NCI-H187 (cell line): ENCODE data around the gene YTHDF2.

Source experiments
- DNase-seq, 2 experiments: peaks; one replicate each; lab custom pipeline; 2025; lab: John Stamatoyannopoulos, UW

YTHDF2 gene

DNA sequence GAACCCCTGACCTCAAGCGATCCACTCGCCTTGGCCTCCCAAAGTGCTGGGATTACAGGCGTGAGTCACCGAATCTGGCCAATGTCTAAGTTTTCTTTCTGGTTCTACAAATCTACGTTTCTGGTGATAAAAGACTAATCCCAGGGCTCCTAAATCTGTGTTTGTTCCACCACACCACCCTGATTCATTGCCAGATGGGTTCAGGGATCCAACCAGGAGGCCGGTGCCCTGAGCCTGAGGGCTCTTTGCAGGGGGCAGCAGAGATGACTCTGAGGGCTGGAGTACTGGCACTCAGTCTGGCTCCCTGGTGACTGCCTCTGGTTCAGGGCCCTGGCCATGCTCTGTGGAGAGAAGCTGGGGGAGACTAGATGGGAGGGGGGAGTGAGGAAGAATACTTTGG lies 64.7 kb downstream of the YTHDF2 start:
- DNase-seq, result no peak

DNA sequence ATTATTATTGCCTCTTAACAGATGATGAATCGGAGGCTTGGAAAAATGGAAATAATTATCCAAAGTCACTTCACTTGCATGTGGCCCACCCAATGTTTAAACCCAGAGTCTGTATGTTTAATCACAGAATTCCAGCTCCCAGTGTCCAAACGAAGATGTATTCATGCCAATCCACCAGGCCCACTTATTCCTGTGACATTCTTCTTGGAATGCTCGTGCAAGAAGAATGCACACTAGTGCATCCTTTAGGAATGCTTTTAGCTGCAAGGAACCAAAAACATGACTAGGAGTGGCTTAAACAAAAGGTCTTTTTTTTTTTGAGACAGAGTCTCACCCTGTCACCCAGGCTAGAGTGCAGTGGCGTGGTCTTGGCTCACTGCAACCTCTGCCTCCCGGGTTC lies 66.3 kb downstream of the YTHDF2 start:
- DNase-seq, result no peak

DNA sequence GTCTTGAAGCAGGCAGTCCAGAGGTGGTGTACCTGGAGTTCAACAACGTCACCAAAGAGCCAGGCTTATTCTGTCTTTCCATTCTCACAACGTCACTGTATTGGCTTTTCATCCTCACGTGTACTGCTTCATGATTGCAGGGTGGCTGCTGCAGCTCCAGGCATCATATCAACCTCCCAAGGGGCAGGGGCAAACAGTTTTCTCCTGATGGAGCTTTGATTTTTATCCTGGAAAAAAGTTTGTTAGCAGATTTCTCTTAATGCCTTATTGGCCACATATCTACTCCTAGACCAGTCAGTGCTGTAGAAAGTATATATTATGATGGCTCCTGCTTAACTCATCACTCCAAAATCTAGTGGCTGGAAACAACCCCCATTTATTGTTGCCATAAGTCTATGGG lies 66.9 kb downstream of the YTHDF2 start:
- no peak for DNase-seq

DNA sequence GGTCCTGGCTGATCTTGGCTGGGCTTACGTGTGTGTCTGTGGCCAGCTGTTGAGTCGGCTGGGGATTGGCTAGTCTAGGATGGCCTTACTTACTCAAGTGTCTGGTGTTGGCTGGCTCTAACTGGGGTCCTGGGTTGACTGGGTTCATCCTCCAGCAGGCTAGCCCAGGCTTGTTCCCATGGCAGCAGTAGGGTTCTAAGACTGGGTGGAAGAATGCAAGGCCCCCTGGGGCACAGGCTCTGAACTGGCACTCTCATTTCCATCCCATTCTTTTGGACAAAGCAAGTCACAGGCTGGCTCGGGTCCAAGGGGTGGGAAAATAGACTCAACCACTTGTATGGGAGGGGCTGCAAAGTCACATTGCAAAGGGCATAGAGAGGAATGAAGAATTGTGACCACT lies 67.3 kb downstream of the YTHDF2 start:
- no peak for DNase-seq

DNA sequence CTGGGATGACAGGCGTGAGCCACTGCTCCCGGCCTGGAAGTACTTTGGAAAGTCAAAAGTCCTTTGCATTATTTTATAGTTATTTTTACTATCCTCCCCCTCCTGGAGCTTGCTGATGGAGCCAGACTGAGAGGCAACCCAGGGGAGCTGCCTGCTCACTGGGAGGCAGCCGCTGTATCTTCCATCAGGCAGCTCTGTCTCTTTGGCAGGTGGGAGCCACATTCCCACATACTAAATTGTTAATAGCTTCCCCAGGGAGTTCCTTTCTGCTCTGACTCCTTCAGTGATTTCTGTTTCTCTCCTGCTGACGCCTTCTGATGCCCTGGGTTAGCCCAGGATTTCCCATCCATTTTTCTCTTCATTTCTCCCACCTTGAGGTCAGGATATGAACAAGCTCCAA lies 70.3 kb downstream of the YTHDF2 start:
- DNase-seq, result no peak

DNA sequence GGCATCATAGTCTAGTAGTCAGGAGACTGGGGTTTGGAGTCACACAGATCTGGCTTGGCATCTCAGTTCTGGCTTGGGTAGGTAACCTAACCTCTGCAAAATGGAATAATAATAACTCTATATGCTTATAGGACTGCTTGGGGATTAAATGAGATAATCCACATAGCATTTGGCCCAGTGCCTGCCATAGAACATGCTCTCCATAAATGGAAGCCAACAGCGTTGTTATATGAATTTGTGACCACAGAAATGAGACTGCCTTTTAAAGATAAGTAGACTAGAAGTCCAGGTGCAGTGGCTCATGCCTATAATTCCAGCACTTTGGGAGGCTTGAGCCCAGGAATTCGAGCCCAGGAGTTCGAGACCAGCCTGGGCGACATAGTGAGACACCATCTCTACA lies 71.2 kb downstream of the YTHDF2 start:
- no peak for DNase-seq

DNA sequence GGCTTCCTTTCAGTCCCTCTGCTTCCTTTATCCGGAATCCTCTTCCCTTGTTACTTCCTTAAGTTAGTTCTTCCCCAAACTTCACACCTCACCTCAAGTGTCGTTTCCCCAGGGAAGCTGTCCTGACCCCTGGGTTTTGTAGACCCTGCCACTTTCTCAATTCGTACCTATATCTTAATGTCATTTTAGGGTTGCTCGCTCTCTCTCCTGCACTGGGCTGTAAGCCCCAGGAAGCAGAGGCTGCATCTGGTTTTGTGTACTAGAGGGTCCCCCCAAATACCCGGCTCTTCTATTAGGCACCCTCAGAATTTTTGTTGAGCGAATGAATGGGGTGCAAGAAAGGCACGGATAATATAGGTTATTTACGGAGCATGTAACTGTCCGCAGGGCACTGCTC lies 74.6 kb downstream of the YTHDF2 start:
- DNase-seq, result no peak

DNA sequence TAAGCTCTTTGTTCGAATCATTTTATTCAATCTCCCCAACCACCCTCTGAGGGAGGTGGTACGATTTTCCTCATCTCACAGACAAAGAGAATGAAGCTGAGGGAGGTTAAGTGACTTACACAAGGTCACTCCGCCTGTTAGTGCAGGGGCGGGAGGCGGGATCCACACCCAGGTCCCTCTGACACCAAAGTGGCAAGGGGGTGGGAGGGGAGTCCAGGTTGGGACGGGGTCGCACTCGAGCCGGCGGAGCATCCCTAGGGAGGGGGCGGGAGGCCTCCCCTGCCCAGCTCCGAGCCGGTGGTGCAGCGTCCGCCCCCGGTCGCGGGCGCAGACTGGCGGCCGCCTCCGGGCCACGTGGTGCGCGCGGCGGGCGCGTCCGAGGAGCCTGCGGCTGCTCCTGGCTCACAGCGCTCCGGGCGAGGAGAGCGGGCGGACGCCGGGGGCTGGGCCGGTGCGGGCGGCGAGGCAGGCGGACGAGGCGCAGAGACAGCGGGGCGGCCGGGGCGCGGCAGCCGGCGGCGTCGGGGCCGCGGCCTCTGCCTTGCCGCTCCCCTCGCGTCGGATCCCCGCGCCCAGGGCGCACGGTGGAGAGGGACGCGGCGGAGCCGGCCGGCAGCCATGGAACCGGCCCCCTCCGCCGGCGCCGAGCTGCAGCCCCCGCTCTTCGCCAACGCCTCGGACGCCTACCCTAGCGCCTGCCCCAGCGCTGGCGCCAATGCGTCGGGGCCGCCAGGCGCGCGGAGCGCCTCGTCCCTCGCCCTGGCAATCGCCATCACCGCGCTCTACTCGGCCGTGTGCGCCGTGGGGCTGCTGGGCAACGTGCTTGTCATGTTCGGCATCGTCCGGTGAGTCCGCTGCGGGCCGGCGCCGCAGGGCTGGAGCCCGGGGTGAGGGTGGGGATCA lies 75.3 kb downstream of the YTHDF2 start, which contains the start of gene OPRD1:
Gene OPRD1, plus strand, starts transcription at position 405 of the 903 bp plus-strand sequence. Its CDS starts 214 bp downstream, at position 619.
- no peak for DNase-seq

DNA sequence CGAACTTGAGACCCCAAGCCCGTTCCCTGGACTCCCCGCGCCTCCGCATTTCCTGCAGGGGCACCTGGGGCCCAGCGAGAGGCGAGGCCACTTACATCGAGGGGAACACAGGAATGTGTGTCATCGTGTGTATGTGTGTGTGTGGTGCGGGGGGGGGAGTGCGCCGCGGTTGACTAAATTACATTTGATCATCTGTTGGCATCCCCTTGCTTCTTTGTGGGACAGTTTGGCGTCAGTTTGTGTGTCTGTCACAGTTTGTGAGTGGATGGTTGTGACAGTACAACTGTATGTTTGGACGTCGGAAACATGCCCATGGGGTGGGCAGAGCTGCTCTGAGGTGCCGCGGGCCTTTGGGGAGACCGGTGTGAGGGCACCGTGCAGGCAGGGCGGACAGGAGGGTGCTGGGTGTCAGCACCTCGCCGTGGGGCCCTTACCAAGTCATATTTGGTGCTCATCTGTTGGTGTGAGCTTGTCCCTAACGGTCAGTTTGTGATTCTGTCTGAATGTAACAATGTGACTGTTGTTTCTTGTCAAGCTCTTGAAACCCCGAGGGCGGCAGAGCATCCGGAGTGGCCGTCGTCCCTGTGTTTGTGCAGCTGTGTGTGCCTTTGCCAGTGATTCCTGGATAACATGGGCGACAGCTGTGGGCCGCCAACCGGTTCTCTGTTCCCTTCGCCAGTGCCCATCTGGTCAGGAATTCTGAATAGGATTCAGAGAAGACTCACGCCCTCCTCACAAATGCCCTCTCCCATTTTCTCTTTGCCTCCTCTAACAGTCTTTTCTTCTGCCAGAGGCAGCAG lies 76.1 kb downstream of the YTHDF2 start:
- DNase-seq, result no peak

DNA sequence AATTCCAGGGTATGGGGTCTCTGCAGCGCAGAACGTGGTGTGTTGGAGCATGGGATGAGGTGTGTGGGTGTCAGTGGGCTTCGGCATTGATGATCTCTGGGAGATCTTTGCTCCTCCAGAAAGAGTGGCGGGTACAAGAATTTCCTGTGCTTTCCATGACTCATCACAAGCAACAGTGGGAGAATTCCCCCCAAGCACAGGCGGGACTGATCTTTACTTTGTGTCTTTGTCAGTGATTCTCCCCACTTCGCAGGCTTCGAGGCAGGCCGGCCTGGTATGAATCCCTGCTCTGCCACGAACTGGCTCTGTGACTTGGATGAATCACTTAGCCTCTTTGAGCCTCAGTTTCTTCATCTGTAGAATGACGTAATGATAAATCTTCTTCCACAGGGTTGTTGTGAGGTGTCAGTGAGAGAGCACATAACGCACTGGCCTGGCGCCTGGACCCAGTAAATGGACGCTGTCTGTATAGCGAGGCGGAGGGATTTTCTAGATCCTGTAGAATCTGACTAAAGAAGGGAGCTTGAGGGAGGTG lies 77.3 kb downstream of the YTHDF2 start:
- DNase-seq, result no peak

DNA sequence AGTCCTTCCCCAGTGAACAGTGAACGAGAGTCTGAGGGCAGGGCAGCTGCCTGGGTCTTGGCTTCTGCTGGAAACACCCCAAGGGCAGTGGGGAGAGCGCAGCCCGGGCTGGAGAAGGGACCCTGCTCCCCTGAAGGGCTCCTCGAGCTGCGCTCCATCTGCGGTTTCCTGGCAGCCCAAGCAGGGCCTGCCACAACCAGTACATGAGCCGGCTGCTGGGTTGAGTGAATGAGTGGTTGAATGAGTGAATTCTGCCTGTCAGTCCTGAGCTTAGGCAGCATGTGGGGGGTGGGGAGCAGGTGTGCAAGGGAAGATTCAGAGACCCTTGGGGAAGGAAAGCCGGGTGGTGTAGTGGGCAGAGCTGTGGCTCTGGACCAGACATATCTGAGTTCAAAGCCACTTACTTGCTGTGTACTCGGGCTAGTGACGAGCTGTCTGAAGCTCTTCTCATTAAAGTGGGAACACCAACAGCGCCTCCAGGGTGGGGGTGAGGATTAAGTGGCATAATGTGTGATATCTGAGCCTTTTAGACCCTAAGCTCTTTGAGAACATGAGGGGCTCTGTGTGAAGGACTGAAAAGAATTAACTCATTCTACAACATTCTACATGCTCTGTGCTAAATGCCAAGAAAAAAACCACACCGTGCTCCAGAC lies 78.9 kb downstream of the YTHDF2 start:
- no peak for DNase-seq

DNA sequence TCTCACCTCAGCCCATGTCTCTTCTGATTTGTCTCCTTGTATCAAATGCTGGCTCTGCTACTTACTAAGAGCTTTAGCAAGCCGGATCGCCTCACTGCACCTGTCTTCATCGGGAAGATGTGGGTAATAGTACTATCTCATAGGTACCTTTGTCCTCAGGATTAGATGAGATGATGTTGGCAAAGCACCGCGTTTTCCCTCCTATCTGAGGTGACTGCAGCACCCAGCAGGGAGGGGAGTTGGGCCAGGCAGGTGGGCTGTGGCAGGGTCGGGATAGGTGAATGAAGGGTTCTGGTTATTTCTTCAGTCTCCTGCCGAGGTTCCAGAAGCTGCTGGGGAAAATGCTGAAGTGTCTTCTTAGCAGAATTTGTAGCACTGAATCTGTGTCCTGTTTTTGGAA lies 80.4 kb downstream of the YTHDF2 start:
- DNase-seq, result no peak

DNA sequence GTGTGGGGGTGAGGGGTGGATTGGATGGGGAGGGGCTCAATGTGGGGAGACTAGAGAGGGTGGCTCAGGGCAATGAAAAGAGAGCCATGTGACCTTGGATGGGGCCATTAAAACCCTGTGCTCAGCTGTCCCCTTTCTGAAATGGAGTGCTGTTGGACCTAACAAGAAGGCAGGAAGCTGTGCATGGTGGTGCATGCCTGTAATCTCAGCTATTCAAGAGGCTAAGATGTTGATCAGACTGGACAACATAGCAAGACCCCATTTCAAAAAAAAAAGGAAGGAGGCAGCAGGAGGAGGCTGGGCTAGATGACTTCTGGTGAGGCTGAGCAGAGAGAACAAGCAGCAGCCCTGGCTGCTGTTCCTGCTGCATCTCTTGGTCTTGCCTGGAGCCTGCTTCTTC lies 82.3 kb downstream of the YTHDF2 start:
- no peak for DNase-seq
